Nucleus accumbens (tissue), 56 donors: ENCODE data around the gene CGREF1.
"Not testable (repeated sequence)": the region's sequence is repeated elsewhere in the genome, so short reads cannot be mapped to it uniquely, and the experiment has no call there.

Source experiments
- DNase-seq, 56 donors: peaks; one replicate each; lab custom pipeline; 2025; lab: John Stamatoyannopoulos, UW

CGREF1 gene

GRCh38 chr2:27138111-27138510, 19.2 kb upstream of the CGREF1 start:
- DNase-seq: no peak

GRCh38 chr2:27137322-27137935, 18.5 kb upstream of the CGREF1 start:
- DNase-seq: no peak

GRCh38 chr2:27136751-27137150, 17.8 kb upstream of the CGREF1 start:
- DNase-seq: no peak

- DNase-seq: no peak
Observed at GRCh38 chr2:27135478-27135955, 16.6 kb upstream of the CGREF1 start.

GRCh38 chr2:27134781-27135477, 16.0 kb upstream of the CGREF1 start:
- no peak for DNase-seq

- peak; percentile 71 to 98 (median 93) for DNase-seq
Observed at GRCh38 chr2:27133905-27134780, 15.2 kb upstream of the CGREF1 start, which contains the start of gene PREB. Gene PREB, minus strand, starts transcription at chr2:27134636. Its CDS starts 215 bp downstream, at chr2:27134421.

GRCh38 chr2:27133195-27133875, 14.4 kb upstream of the CGREF1 start:
- DNase-seq: peak in 2 of 56 donors; percentile 8 to 15

GRCh38 chr2:27131429-27131828, 12.5 kb upstream of the CGREF1 start:
- no peak for DNase-seq

GRCh38 chr2:27130396-27130795, 11.5 kb upstream of the CGREF1 start:
- DNase-seq: no peak

GRCh38 chr2:27128668-27129571, 10.0 kb upstream of the CGREF1 start:
- DNase-seq: no peak

- no peak for DNase-seq
Observed at GRCh38 chr2:27127883-27128667, 9.1 kb upstream of the CGREF1 start.

- DNase-seq: no peak
Observed at GRCh38 chr2:27126252-27126710, 7.4 kb upstream of the CGREF1 start.

GRCh38 chr2:27125104-27125503, 6.2 kb upstream of the CGREF1 start:
- DNase-seq: no peak

- DNase-seq: peak in 50 of 56 donors; percentile 22 to 83 (median 54)
Observed at GRCh38 chr2:27123302-27124150, 4.6 kb upstream of the CGREF1 start, which contains the start of gene ABHD1. Gene ABHD1, plus strand, starts transcription at chr2:27123815. Its CDS starts 134 bp downstream, at chr2:27123949.

GRCh38 chr2:27122791-27123190, 3.9 kb upstream of the CGREF1 start:
- DNase-seq: no peak

- no peak for DNase-seq
Observed at GRCh38 chr2:27121906-27122305, 3.0 kb upstream of the CGREF1 start.

GRCh38 chr2:27119330-27119670, 372 bp upstream of the CGREF1 start:
- DNase-seq: not testable (repeated sequence)
